ENCODE data around the gene PDE3A.

DNA sequence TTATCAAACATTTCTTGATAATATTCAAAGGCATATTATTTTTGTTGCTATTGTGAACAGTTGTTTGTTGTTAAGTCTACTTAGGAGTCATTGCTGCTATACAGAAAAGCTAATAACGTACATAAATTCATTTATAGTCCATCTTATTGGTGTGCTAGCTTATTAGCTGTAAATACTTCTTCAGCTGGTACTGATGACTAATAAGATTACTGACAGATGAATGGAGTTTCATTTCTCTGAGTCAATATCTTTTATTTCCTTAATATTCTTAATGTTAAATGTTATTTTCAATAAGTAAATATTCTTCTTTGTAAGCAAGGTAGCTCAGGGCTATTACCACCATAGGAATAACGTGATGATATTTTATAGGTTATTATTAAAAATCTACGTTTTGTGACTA, 187.4 kb downstream of the PDE3A start:
- TF ChIP-seq, protein P1, sequence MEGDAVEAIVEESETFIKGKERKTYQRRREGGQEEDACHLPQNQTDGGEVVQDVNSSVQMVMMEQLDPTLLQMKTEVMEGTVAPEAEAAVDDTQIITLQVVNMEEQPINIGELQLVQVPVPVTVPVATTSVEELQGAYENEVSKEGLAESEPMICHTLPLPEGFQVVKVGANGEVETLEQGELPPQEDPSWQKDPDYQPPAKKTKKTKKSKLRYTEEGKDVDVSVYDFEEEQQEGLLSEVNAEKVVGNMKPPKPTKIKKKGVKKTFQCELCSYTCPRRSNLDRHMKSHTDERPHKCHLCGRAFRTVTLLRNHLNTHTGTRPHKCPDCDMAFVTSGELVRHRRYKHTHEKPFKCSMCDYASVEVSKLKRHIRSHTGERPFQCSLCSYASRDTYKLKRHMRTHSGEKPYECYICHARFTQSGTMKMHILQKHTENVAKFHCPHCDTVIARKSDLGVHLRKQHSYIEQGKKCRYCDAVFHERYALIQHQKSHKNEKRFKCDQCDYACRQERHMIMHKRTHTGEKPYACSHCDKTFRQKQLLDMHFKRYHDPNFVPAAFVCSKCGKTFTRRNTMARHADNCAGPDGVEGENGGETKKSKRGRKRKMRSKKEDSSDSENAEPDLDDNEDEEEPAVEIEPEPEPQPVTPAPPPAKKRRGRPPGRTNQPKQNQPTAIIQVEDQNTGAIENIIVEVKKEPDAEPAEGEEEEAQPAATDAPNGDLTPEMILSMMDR (IDR thresholded peaks at IDR 0.05) = no peak
- TF ChIP-seq POLR2A (IDR thresholded peaks at IDR 0.05) = no peak
